Keratinocyte (primary cell): ENCODE measurements around the gene SCP2. TPM values are rescaled to one million over a fixed set of nuclear protein-coding genes. Genes with fewer than 3 reads are reported as not detected.

Experiments used
- DNase-seq: peaks from one replicate; pipeline ENCODE4 v3.0.0-alpha.2; 2011; ENCODE audit warnings: low read depth, missing footprints, low spot score
- FAIRE-seq: peaks from 2 replicates; lab custom pipeline; 2011; peaks lifted over from hg19 to GRCh38; lab: Jason Lieb, UNC
- H2AFZ ChIP-seq: 2 replicates; pipeline ENCODE4 v1.6.0; 2012; ENCODE audit warnings: low read length, control low read depth, inconsistent platforms; ENCODE audit not compliant: control insufficient read depth
- H3K27ac ChIP-seq: 2 replicates; pipeline ENCODE4 v1.5.1; 2011; ENCODE audit warnings: low read length; ENCODE audit not compliant: control insufficient read depth, insufficient read depth
- H3K27me3 ChIP-seq: 3 replicates; pipeline ENCODE4 v1.6.0; 2011; ENCODE audit warnings: low read length; ENCODE audit not compliant: control insufficient read depth, insufficient read depth; ENCODE audit errors: extremely low read depth
- H3K36me3 ChIP-seq, 2 experiments: 2 replicates in 1 of 2; 3 replicates in 1 of 2; pipeline ENCODE4 v1.5.1; 2011; ENCODE audit warnings: low read length in 2 of 2, mild to moderate bottlenecking in 1 of 2; ENCODE audit not compliant: control insufficient read depth in 2 of 2, insufficient read depth in 2 of 2; ENCODE audit errors: extremely low read depth in 1 of 2
- H3K4me1 ChIP-seq: 3 replicates; pipeline ENCODE4 v1.5.1; 2011; ENCODE audit warnings: low read length; ENCODE audit not compliant: control insufficient read depth, insufficient read depth; ENCODE audit errors: extremely low read depth
- H3K4me2 ChIP-seq: 3 replicates; pipeline ENCODE4 v1.6.0; 2011; ENCODE audit warnings: low read depth, low read length; ENCODE audit not compliant: control insufficient read depth, insufficient read depth; ENCODE audit errors: extremely low read depth
- H3K4me3 ChIP-seq, 3 experiments: fragments of 200-600 bp in 1 of 3; sonication (generic) in 1 of 3; 2 replicates in 2 of 3; 3 replicates in 1 of 3; pipeline ENCODE4 v1.5.1; 2011 to 2016; ENCODE audit warnings: low read length in 3 of 3, mild to moderate bottlenecking in 3 of 3, control low read depth in 2 of 3, inconsistent platforms in 1 of 3, low read depth in 1 of 3, mixed read lengths in 1 of 3, mixed run types in 1 of 3, moderate library complexity in 1 of 3; ENCODE audit not compliant: control insufficient read depth in 2 of 3, insufficient read depth in 2 of 3; ENCODE audit errors: extremely low read depth in 1 of 3
- H3K79me2 ChIP-seq: 2 replicates; pipeline ENCODE4 v1.6.0; 2012; ENCODE audit warnings: low read length; ENCODE audit not compliant: control insufficient read depth, insufficient read depth
- H3K9ac ChIP-seq: 3 replicates; pipeline ENCODE4 v1.6.0; 2011; ENCODE audit warnings: low read length; ENCODE audit not compliant: control insufficient read depth, insufficient read depth; ENCODE audit errors: extremely low read depth
- H3K9me1 ChIP-seq: 3 replicates; pipeline ENCODE4 v1.6.0; 2011; ENCODE audit warnings: low read length; ENCODE audit not compliant: control insufficient read depth, insufficient read depth; ENCODE audit errors: extremely low read depth
- H3K9me3 ChIP-seq: 2 replicates; pipeline ENCODE4 v1.5.1; 2012; ENCODE audit warnings: low read depth, low read length; ENCODE audit not compliant: control insufficient read depth
- H4K20me1 ChIP-seq: 3 replicates; pipeline ENCODE4 v1.6.0; 2011; ENCODE audit warnings: low read length; ENCODE audit not compliant: control insufficient read depth, insufficient read depth; ENCODE audit errors: extremely low read depth
- EZH2 ChIP-seq: IDR thresholded peaks from one replicate; pipeline ENCODE4 v1.6.1; 2012; ENCODE audit warnings: inconsistent platforms, mild to moderate bottlenecking, low read length, moderate library complexity
- dilution Hi-C: fragments of 300-500 bp; cut with MboI; formaldehyde crosslinking; loops from one replicate; pipeline ENCODE4 v1.7.0; 2020; ENCODE audit warnings: low sequenced_read_pairs; ENCODE audit not compliant: extremely low pct_ligation_motif_present
- polyA plus RNA-seq, 5 experiments: library from polyadenylated mRNA; depleted of rRNA in 3 of 5; stranded (reverse) in 3 of 5; stranded (forward) in 1 of 5; unstranded in 1 of 5; fragments of >200 nt; gene quantifications; 1 replicate in 1 of 5; 2 replicates in 3 of 5; 3 replicates in 1 of 5; pipeline versions ENCODE4 v1.2.1 to v1.2.3, GENCODE V29; 2011 to 2012; ENCODE audit warnings: missing spikeins in 2 of 5, low read depth in 1 of 5, low replicate concordance in 1 of 5
- TF ChIP-seq, protein P1 (sequence below), 3 experiments: IDR thresholded peaks in 1 of 3; conservative IDR thresholded peaks in 1 of 3; optimal IDR thresholded peaks in 1 of 3; 2 replicates in 2 of 3; 3 replicates in 1 of 3; pipeline versions ENCODE3 to v1.5.1; 2011; ENCODE audit warnings: low read length in 3 of 3, mild to moderate bottlenecking in 3 of 3, moderate library complexity in 2 of 3, control low read depth in 1 of 3, inconsistent platforms in 1 of 3; ENCODE audit not compliant: insufficient read depth in 2 of 3; ENCODE audit errors: extremely low read depth in 1 of 3

SCP2 gene
- polyA plus RNA-seq, 1 donor (not counting 4 experiments of a cell fraction or from before 2014, with no cell fraction given), result 116 TPM

DNA sequence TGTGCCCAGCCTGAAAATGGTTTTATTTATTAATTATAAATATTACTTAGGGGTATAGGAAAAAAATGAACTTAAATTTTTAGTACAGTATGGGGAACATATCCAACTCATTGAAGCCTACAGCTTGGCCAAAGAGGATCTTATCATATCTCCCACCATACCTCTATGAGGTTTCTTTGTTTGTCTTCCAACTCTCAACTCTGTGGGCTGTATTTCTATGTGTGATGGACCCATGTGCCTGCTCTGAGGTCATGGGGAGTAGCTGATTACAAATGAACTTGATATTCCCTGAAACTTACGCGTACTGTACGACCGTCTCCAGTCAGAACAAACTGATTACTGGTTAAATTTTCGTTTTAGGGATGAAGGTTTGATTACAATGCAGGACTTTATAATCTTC, 93.5 kb downstream of the SCP2 start:
- peaks cover 4% of the 10 kb centered on the region for H3K79me2 ChIP-seq
- no peak overlapping the region for H3K27ac ChIP-seq
- no peaks in the 10 kb centered on the region for H3K9me3 ChIP-seq
- FAIRE-seq, result no peak
- no peak overlapping the region for H3K4me3 ChIP-seq
- H3K9ac ChIP-seq, result no peak overlapping the region
- no peak overlapping the region for H3K4me2 ChIP-seq
- dilution Hi-C loops, result no loop called here
- H4K20me1 ChIP-seq, result no peaks in the 10 kb centered on the region
- no peaks in the 10 kb centered on the region for H3K36me3 ChIP-seq
- H3K4me1 ChIP-seq, result peaks cover 11% of the 10 kb centered on the region
- H3K9me1 ChIP-seq, result no peaks in the 10 kb centered on the region
- DNase-seq, result no peak
- H2AFZ ChIP-seq, result no peak overlapping the region
- TF ChIP-seq, protein P1, sequence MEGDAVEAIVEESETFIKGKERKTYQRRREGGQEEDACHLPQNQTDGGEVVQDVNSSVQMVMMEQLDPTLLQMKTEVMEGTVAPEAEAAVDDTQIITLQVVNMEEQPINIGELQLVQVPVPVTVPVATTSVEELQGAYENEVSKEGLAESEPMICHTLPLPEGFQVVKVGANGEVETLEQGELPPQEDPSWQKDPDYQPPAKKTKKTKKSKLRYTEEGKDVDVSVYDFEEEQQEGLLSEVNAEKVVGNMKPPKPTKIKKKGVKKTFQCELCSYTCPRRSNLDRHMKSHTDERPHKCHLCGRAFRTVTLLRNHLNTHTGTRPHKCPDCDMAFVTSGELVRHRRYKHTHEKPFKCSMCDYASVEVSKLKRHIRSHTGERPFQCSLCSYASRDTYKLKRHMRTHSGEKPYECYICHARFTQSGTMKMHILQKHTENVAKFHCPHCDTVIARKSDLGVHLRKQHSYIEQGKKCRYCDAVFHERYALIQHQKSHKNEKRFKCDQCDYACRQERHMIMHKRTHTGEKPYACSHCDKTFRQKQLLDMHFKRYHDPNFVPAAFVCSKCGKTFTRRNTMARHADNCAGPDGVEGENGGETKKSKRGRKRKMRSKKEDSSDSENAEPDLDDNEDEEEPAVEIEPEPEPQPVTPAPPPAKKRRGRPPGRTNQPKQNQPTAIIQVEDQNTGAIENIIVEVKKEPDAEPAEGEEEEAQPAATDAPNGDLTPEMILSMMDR (optimal IDR thresholded peaks at IDR 0.05 in 1 of 3, IDR thresholded peaks at IDR 0.05 in 1 of 3, conservative IDR thresholded peaks at IDR 0.05 in 1 of 3; ENCODE audit: extremely low read depth in 1 of 3, insufficient read depth in 2 of 3, low read length in 3 of 3), result no peak
- TF ChIP-seq EZH2, result no peak
- no peaks in the 10 kb centered on the region for H3K27me3 ChIP-seq

DNA sequence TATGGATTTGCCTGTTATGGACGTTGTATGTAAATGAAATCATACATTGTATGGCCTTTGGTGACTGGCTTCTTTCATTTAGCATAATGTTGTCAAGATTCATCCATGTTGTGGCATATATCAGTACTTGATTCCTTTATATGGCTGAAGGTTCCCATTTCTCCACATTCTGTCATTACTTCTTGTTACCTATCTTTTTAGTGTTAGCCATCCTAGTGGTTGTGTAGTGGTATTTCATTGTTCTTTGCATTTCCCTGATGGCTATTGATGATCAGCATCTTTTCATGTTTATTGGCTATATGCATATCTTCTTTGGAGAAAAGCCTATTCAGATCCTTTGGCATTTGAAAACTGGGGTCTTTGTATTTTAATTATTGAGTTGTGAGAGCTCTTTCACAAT, 95.1 kb downstream of the SCP2 start:
- DNase-seq (no peak), FAIRE-seq (no peak)
- H3K9me1 ChIP-seq, result no peaks in the 10 kb centered on the region
- peaks cover 3% of the 10 kb centered on the region for H3K79me2 ChIP-seq
- no peak overlapping the region for H3K9ac ChIP-seq
- TF ChIP-seq EZH2, result no peak
- TF ChIP-seq, protein P1 (optimal IDR thresholded peaks at IDR 0.05 in 1 of 3, IDR thresholded peaks at IDR 0.05 in 1 of 3, conservative IDR thresholded peaks at IDR 0.05 in 1 of 3; ENCODE audit: extremely low read depth in 1 of 3, insufficient read depth in 2 of 3, low read length in 3 of 3), result peak in 1 of 3 experiments; percentile 8
- no peaks in the 10 kb centered on the region for H3K27me3 ChIP-seq
- dilution Hi-C loops, result no loop called here
- no peak overlapping the region for H3K4me3 ChIP-seq
- no peak overlapping the region for H2AFZ ChIP-seq
- no peak overlapping the region for H3K4me2 ChIP-seq
- H3K4me1 ChIP-seq, result no peaks in the 10 kb centered on the region
- no peaks in the 10 kb centered on the region for H3K36me3 ChIP-seq
- H3K9me3 ChIP-seq, result no peaks in the 10 kb centered on the region
- H3K27ac ChIP-seq, result no peak overlapping the region
- no peaks in the 10 kb centered on the region for H4K20me1 ChIP-seq
